ENCODE data around the gene NEDD8. TPM values are rescaled to one million over a fixed set of nuclear protein-coding genes. Genes with fewer than 3 reads are reported as not detected.

NEDD8 gene
- total RNA-seq, 1 donor from 2014 or later, result 132 TPM

GRCh38 chr14:24188251-24189058 is 43.7 kb downstream of the NEDD8 start, which contains the start of gene IPO4:
Gene IPO4, minus strand, starts transcription at chr14:24188816. Its CDS starts 29 bp downstream, at chr14:24188787.
- peak; percentile 96 for DNase-seq (ENCODE audit: low spot score)
- intact Hi-C loops (cut with DNase I), result no loop called here
- ATAC-seq, result peak; percentile 97

GRCh38 chr14:24187539-24187915 is 44.6 kb downstream of the NEDD8 start:
- DNase-seq (ENCODE audit: low spot score) (no peak), ATAC-seq (no peak)
- intact Hi-C loops (cut with DNase I), result no loop called here

GRCh38 chr14:24186831-24187538 is 45.2 kb downstream of the NEDD8 start:
- intact Hi-C loops (cut with DNase I), result no loop called here
- ATAC-seq (no peak), DNase-seq (ENCODE audit: low spot score) (no peak)

GRCh38 chr14:24185741-24186140 is 46.4 kb downstream of the NEDD8 start:
- no peak for DNase-seq (ENCODE audit: low spot score)
- no peak for ATAC-seq
- intact Hi-C loops (cut with DNase I), result no loop called here

GRCh38 chr14:24185026-24185425 is 47.1 kb downstream of the NEDD8 start:
- intact Hi-C loops (cut with DNase I), result no loop called here
- ATAC-seq, result no peak
- DNase-seq (ENCODE audit: low spot score), result no peak

GRCh38 chr14:24184104-24184970 is 47.8 kb downstream of the NEDD8 start:
- intact Hi-C loops (cut with DNase I), result no loop called here
- DNase-seq (ENCODE audit: low spot score) (no peak), ATAC-seq (no peak)

- DNase-seq (ENCODE audit: low spot score) (no peak), ATAC-seq (no peak)
- intact Hi-C loops (cut with DNase I), result no loop called here
These were observed 49.1 kb downstream of the NEDD8 start for GRCh38 chr14:24183014-24183481.

GRCh38 chr14:24182110-24182882 is 49.9 kb downstream of the NEDD8 start:
- intact Hi-C loops (cut with DNase I), result no loop called here
- DNase-seq (ENCODE audit: low spot score) (no peak), ATAC-seq (no peak)

- DNase-seq (ENCODE audit: low spot score) (no peak), ATAC-seq (no peak)
- intact Hi-C loops (cut with DNase I), result no loop called here
These were observed 50.6 kb downstream of the NEDD8 start for GRCh38 chr14:24181371-24182077.

GRCh38 chr14:24179961-24180796 is 52.0 kb downstream of the NEDD8 start:
- intact Hi-C loops (cut with DNase I), result no loop called here
- DNase-seq (ENCODE audit: low spot score) (no peak), ATAC-seq (peak; percentile 68)

GRCh38 chr14:24179294-24179960 is 52.7 kb downstream of the NEDD8 start:
- no peak for DNase-seq (ENCODE audit: low spot score)
- intact Hi-C loops (cut with DNase I), result no loop called here
- ATAC-seq, result peak; percentile 19

- ATAC-seq (no peak), DNase-seq (ENCODE audit: low spot score) (no peak)
- intact Hi-C loops (cut with DNase I), result no loop called here
These were observed 53.6 kb downstream of the NEDD8 start for GRCh38 chr14:24178399-24179178.

- intact Hi-C loops (cut with DNase I), result no loop called here
- no peak for DNase-seq (ENCODE audit: low spot score)
- ATAC-seq, result no peak
These were observed 54.3 kb downstream of the NEDD8 start for GRCh38 chr14:24177891-24178290.

- intact Hi-C loops (cut with DNase I), result no loop called here
- DNase-seq (ENCODE audit: low spot score), result no peak
- ATAC-seq, result no peak
These were observed 54.9 kb downstream of the NEDD8 start for GRCh38 chr14:24177041-24177825.

- no peak for DNase-seq (ENCODE audit: low spot score)
- ATAC-seq, result no peak
- intact Hi-C loops (cut with DNase I), result no loop called here
These were observed 55.6 kb downstream of the NEDD8 start for GRCh38 chr14:24176599-24176998.
